GM13977 (cell line): ENCODE results near the gene CA7.

Source experiments
- DNase-seq: peaks from one replicate; pipeline ENCODE4 v3.0.0; 2012; ENCODE audit warnings: low spot score
- CTCF ChIP-seq: IDR thresholded peaks from 2 replicates; pipeline ENCODE4 v1.5.1; 2012; ENCODE audit warnings: mild to moderate bottlenecking, control low read depth; ENCODE audit not compliant: insufficient read depth; ENCODE audit errors: extremely low read depth, missing control alignments
- in situ Hi-C: fragments of 300-500 bp; cut with MboI; formaldehyde crosslinking; loops from one replicate; pipeline ENCODE4 v1.12.0; 2022; ENCODE audit warnings: low sequenced_read_pairs, low pct_unique_long_range_greater_than_20kb, mixed read lengths, inconsistent platforms; ENCODE audit not compliant: unreplicated experiment

Gene CA7

GRCh38 chr16:66880288-66881013 lies 36.2 kb downstream of the CA7 start, which contains the start of gene PDP2:
Gene PDP2 (plus strand): TSS chr16:66880515. CDS start chr16:66884285, 3,770 bp downstream.
- no peak for TF ChIP-seq CTCF
- DNase-seq = peak; percentile 93
- in situ Hi-C loops = no loop called here

- no peak for TF ChIP-seq CTCF
- in situ Hi-C loops = no loop called here
- no peak for DNase-seq
These were observed 36.8 kb downstream of the CA7 start for GRCh38 chr16:66881014-66881417.

DNA sequence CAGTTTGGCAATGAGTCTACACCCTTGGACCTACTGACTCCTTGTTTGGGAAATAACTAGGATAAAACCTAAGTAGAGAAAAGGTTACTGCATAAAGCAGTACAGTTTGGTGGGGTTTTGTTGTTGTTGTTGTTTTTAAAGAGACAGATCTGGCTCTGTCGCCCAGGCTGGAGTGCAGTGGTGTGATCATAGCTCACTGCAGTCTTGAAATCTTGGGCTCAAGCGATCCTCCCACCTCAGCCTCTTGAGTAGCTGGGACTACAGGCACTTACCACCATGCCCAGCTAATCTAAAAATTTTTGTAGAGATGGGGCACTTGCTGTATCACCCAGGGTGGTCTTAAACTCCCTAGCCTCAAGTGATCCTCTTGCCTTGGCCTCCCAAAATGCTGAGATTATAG lies 37.3 kb downstream of the CA7 start:
- no peak for DNase-seq
- TF ChIP-seq CTCF = no peak
- in situ Hi-C loops = no loop called here

DNA sequence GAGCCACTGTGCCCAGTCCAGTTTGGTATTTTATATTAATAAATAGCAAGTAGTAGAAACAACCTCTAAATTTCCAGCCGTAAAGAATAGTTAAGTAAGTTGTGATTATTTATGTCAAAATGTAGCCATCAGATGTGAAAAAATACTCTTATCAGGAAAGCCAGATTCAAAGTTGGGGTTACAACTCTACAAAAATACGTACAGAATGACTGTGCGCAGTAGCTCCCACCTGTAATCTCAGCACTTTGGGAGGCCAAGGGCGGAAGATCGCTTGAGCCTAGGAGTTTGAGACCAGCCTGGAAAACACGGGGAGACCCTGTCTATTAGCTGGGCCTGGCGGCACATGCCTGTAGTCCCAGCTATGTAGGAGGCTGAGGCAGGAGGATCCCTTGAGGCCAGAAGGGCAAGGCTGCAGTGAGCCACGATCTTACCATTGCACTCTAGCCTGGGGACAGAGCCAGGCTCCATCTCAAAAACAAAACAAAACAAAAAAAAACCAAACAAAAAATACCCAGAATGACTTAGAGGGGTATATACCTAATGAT lies 37.8 kb downstream of the CA7 start:
- DNase-seq = no peak
- in situ Hi-C loops = no loop called here
- no peak for TF ChIP-seq CTCF

DNA sequence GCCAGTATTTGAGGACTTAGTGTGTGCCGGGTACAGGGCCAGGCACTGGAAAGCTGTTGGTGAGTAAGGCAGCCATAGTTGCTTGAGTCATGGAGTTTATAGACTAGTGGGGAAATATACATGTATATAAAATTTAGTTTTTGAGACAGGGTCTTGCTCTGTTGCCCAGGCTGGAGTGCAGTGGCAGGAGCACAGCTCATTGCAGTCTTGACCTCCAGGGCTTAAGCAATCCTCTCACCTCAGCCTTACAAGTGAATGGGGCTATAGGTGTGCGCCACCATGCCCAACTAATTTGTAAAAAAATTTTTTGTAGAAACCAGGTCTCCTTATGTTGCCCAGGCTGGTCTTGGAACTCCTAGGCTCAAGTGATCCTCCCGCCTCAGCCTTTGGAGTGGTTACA lies 38.5 kb downstream of the CA7 start:
- no peak for TF ChIP-seq CTCF
- no peak for DNase-seq
- in situ Hi-C loops = no loop called here

DNA sequence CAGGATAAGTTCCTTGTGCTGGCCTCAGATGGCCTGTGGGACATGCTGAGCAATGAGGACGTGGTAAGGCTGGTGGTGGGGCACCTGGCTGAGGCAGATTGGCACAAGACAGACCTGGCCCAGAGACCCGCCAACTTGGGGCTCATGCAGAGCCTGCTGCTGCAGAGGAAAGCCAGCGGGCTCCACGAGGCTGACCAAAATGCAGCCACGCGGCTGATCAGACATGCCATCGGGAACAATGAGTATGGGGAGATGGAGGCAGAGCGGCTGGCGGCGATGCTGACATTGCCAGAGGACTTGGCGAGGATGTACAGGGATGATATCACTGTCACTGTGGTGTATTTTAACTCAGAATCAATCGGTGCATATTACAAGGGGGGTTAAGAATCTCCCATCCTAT lies 41.3 kb downstream of the CA7 start:
- TF ChIP-seq CTCF = no peak
- no peak for DNase-seq
- in situ Hi-C loops = no loop called here

DNA sequence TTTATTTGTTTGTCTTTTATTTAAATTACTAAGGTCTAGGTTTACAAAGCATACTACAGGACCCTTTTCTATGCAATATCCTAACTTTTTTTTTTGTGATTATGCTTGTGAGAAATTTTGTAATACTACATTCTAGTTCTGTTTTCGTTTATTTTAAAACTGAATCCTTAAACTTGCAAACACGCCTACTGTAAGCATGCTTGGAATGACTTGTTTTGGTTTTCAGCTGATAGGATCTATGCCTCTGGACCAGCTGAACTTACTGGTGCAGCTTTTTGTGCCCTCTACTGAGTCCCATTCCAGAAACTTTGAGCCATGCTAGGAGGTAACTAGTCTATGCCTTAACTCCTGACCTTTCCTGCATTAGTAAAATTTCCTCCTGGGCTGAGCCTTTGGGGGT lies 42.1 kb downstream of the CA7 start:
- TF ChIP-seq CTCF = no peak
- no peak for DNase-seq
- in situ Hi-C loops = no loop called here
